GM11168 (cell line): ENCODE data around the gene RGPD4.
"Not testable (repeated sequence)": the region's sequence is repeated elsewhere in the genome, so short reads cannot be mapped to it uniquely, and the experiment has no call there.

Experiments
- in situ Hi-C: fragments of 300-500 bp; cut with MboI; formaldehyde crosslinking; loops from one replicate; pipeline ENCODE4 v1.12.0; 2022; ENCODE audit warnings: low sequenced_read_pairs; ENCODE audit not compliant: unreplicated experiment

Gene RGPD4

DNA sequence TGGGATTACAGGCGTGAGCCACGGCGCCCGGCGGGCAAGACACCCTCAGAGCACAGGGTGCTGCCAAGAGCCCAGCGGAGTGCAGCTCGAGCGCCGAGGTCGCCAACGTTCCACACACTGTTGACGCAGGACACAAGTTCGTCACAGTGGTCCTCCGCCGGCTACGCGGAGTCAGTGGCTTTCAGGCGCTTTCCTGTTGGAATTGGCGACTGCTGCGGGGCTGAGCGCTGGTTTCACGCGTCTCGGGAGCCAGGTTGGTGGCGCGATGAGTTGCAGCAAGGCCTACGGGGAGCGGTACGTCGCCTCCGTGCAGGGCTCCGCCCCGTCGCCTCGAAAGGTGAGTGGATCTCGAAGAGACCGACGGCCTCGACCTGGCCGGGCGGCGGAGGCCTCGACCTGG, at the start of gene RGPD4:
Gene RGPD4, plus strand, starts transcription at position 144 of the 400 bp plus-strand sequence. Its CDS starts 122 bp downstream, at position 266.
- in situ Hi-C loops: not testable (repeated sequence)

DNA sequence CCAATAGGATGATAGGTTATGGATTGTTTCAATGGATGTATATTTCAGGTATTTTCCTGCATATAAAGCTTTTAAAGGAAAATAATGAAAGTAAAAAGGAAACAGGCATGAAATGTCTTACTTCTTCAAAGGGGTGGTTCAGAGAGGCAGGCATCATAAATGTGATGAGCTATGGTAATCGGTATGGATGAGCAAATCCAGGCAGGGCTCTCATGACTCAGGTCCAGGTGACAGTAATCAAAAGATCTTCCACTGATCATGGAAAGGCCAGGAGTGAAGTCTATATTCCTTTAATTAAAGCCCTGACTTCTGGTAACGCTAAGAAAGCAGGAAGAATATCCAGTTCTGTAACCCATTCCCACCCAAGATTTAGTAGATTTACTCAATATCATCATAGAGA, 48.7 kb upstream of the RGPD4 start:
- in situ Hi-C loops: no loop called here

- in situ Hi-C loops: no loop called here
Observed at GRCh38 chr2:107785756-107786155, 40.9 kb upstream of the RGPD4 start.

- in situ Hi-C loops: no loop called here
Observed at GRCh38 chr2:107790837-107791236, 35.9 kb upstream of the RGPD4 start.

- in situ Hi-C loops: no loop called here
Observed at GRCh38 chr2:107801498-107801897, 25.2 kb upstream of the RGPD4 start.

GRCh38 chr2:107804608-107805498, 21.8 kb upstream of the RGPD4 start:
- in situ Hi-C loops: no loop called here

DNA sequence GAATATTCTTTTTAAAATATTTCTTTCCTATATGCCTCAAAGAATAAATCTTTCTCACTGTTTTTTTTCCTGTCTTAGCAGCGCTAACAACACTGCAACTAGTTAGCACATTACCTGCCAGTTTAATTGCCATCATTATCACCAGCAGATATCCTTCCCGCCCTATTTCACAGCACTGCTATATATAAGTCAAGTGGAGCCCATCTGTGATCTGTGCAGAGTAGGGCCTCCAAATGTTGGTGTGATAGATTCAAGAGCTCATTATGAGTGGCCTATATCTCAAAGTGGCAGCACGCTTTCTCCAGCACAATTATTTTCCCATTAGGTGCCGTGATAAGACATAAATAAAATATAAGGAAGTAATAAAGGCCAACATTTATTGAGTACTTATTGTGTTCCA, 19.8 kb upstream of the RGPD4 start:
- in situ Hi-C loops: no loop called here

- in situ Hi-C loops: no loop called here
Observed at GRCh38 chr2:107807988-107808387, 18.7 kb upstream of the RGPD4 start.

DNA sequence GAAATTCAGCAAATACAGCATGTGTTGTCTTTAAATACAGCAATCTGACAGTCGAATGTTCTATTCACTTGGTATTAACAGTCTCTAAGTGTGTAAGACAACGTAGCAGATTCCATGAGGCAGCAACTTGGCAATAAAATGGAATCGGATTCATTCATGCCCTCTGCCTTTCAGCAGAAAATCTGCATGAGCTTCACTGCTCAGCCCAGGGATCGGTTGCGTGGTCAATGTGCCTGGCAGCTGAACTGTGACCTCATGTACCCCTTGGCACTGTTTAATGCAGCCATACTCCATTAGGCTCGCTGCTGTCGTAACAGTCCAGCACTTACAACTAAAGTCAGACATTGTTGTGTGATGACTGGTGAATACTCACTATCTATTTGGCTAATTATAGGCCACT, 17.7 kb upstream of the RGPD4 start:
- in situ Hi-C loops: no loop called here

DNA sequence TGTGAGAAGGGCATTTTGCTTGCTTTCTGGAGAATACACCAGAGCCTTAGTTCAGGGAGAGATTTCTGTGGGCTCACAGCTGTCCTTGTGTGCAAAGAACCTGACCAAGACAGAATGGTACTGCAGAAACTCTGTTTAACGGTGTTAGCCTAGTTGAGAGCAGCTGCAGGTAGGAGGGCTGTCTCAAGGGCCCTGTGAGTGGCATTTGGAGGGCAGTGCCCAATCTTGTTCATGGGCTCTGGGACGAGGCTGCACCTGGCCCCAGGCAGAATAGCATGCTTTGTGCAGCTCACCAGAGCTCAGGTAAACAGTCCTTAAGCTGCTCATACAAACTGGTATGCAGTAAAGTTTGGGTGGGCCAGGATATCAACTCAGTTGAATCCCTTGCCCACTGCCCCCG, 16.9 kb upstream of the RGPD4 start:
- in situ Hi-C loops: no loop called here

- in situ Hi-C loops: no loop called here
Observed at GRCh38 chr2:107810734-107811133, 16.0 kb upstream of the RGPD4 start.

GRCh38 chr2:107811411-107811810, 15.3 kb upstream of the RGPD4 start:
- in situ Hi-C loops: no loop called here

- in situ Hi-C loops: no loop called here
Observed at GRCh38 chr2:107812006-107812405, 14.7 kb upstream of the RGPD4 start.

DNA sequence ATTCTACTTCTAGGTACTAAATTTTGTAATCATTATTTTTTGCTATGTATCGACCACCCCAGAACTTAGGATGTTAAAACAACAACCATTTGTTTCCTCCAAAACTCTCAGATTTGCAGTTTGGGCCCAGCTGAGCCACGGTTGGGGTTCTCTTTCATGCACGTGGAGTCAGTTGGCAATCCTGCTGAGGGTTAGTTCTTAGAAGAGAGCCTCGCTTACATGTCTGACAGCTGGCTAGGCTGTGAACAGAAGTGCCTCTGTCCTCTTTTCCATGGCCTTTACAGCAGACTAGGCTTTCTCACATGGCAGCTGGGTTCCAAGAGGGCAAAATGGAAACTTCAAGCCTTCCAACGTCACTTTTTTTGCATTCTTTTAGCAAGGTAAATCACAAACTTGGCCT, 9.3 kb upstream of the RGPD4 start:
- in situ Hi-C loops: no loop called here

DNA sequence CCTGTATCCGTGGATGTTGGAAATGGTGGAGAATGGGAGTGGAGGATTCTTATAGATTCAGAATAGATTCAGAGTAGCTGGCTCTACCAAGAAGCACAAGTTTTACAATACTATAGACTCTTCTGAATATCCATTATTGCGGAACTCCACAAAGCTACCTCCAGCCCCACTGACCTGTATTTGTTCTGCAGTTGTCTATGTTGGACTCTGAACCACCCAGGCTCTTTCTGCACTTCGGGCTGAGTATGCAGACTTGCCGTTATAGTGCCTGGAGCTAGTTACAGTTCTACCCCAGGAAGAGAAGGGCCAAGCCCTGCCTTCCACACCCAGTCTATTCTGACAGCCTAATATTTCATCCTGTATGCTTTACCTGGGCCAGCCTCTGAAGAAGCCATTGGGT, 4.4 kb upstream of the RGPD4 start:
- in situ Hi-C loops: no loop called here

DNA sequence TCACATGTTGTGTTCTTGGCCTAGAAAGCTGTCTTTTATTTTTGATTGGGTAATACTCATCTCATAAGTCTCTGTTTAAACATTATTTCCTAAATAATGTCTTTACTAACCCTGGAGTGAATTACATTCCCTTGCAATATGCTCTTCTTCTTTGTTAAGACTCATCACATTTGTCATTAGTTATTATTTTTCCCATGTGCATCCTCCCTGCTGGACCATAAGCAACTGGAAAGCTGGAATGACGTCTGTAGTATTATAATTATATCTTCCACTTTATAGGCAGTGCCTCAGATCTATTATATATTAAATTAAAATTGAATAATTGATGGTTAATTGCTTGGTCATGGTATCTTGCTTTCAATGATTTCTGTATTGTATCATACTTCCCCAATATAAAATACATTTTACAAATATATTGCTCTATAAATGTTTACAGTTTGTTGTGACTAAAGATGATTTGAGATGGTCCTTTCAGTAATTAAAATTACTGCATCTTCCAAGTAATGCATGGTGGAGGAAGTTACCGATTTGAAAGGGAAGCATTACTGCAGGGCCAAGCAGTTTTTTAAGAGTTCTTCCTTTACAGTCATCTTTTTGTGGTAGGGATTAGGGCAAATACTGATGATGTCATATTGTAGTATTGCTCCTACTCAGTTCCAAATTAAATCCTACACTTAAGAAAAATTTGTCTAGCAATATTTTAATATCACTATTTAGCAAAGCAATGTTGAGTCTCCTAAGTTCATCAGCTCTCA, 2.1 kb upstream of the RGPD4 start:
- in situ Hi-C loops: no loop called here

DNA sequence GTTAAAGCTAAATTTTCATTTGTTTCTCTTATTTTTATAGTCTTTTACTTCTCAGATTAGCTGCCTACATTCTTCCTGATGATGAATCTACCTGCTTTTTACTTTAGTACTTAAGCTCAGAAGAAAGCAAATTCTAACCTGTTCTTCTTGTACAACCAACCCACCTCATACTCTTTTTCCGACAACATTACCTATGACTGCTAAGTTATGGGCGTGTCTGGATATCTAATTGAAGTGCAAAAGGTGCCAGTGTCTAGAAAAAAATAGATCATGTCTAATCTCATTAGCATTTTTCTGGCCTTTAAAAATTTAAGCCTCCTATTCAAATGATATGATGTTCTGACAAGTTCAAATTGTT, 1.5 kb upstream of the RGPD4 start:
- in situ Hi-C loops: no loop called here

DNA sequence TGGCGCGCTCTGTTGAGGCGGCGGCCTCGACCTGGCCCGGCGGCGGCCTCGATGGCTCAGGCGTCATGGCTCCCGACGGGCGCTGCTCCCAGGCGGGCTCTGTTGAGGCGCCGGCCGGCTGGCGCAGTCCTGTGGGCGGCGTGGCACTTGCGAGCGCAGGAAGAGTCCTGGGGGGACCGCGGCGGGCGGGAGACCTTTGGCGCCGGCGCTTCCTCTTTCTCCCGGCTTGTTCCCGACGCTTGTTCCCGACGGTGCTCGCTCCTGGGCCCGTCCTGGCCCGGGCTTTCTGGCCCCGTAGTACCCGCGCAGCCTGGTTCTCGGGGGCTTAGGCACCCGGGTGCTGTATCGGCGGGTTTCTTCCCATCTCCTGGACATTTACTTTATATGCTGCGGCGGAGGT, 2.8 kb downstream of the RGPD4 start:
- in situ Hi-C loops: not testable (repeated sequence)

GRCh38 chr2:107833152-107833551, 6.5 kb downstream of the RGPD4 start:
- in situ Hi-C loops: loop anchor here (5.0 kb wide), 1 partner anchor 1371 kb away; no protein-coding TSS in a partner anchor

DNA sequence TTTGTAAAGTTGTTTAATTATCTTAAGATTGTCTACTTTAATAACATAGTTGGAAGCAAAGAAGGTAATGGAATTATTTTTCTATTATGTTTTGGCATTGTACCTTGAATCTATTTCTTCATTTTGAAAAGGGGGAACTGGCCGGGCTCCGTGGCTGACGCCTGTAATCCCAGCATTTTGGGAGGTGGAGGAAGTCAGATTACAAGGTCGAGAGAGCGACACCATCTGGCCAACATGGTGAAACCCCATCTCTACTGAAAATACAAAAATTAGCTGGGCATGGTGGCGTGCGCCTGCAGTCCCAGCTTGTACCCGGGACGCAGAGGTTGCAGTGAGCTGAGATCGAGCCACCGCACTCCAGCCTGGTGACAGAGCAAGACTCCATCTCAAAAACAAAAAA, 6.9 kb downstream of the RGPD4 start:
- in situ Hi-C loops: loop anchor here (5.0 kb wide), 1 partner anchor 1371 kb away; no protein-coding TSS in a partner anchor

GRCh38 chr2:107916121-107916520, 89.4 kb downstream of the RGPD4 start:
- in situ Hi-C loops: not testable (repeated sequence)
